ENCODE results near the gene DCTN2. TPM values are rescaled to one million over a fixed set of nuclear protein-coding genes. Genes with fewer than 3 reads are reported as not detected.
"Not testable (repeated sequence)": the region's sequence is repeated elsewhere in the genome, so short reads cannot be mapped to it uniquely, and the experiment has no call there.

The DCTN2 gene
- total RNA-seq, 1 experiment from 2014 or later, result 121 TPM

DNA sequence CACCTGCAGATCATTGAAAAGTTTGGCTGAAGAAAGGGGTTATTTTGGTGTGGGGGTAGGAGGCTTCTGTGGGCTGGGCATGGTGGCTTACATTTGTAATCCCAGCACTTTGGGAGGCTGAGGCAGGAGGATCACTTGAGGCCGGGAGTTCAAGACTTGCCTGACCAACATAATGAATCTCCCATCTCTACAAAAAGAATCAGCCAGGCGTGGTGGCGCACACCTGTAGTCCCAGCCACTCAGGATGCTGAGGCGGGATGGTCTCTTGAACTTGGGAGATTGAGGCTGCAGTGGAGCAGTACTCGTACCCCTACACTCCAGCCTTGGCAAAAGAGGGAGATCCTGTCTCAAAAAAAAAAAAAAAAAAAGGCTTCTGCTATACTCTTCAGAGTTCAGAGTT is 33.7 kb downstream of the DCTN2 start:
- CTCF ChIA-PET, result no interaction called here
- Mint-ChIP-seq H3K27ac (ENCODE audit: unreplicated experiment) (peak overlapping the region; percentile 46), H3K27me3 (ENCODE audit: unreplicated experiment) (no peaks in the 10 kb centered on the region), H3K4me1 (ENCODE audit: low read depth, unreplicated experiment) (peaks cover 6% of the 10 kb centered on the region), H3K4me3 (ENCODE audit: low read depth, unreplicated experiment) (no peak overlapping the region), H3K36me3 (ENCODE audit: insufficient read depth, unreplicated experiment) (peaks cover 89% of the 10 kb centered on the region), H3K9me3 (ENCODE audit: low read depth, unreplicated experiment) (no peaks in the 10 kb centered on the region)
- BruUV-seq (replicated peaks), result no TSS peak
- intact Hi-C loops (cut with micrococcal nuclease; ENCODE audit: unreplicated experiment), result no loop called here
- DNase-seq, result no peak
- TF ChIP-seq CTCF (IDR thresholded peaks at IDR 0.05; ENCODE audit: unreplicated experiment), result no peak

DNA sequence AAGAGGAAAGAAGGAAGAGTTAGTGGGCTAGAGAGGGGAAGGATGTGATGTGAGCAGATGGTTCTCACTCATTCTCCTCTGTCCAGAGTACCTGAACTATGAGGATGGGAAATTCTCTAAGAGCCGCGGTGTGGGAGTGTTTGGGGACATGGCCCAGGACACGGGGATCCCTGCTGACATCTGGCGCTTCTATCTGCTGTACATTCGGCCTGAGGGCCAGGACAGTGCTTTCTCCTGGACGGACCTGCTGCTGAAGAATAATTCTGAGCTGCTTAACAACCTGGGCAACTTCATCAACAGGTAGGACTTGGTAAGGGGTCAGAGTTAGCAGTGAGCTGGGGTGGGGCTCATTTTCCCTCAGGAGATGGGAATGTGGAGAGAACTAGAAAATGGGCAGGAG is 34.3 kb downstream of the DCTN2 start:
- Mint-ChIP-seq H3K27me3 (ENCODE audit: unreplicated experiment) (no peaks in the 10 kb centered on the region), H3K4me3 (ENCODE audit: low read depth, unreplicated experiment) (peak overlapping the region; percentile 2), H3K4me1 (ENCODE audit: low read depth, unreplicated experiment) (peaks cover under 1% of the 10 kb centered on the region), H3K36me3 (ENCODE audit: insufficient read depth, unreplicated experiment) (peaks cover 89% of the 10 kb centered on the region), H3K9me3 (ENCODE audit: low read depth, unreplicated experiment) (no peaks in the 10 kb centered on the region), H3K27ac (ENCODE audit: unreplicated experiment) (peak overlapping the region; percentile 46)
- no peak for TF ChIP-seq CTCF (IDR thresholded peaks at IDR 0.05; ENCODE audit: unreplicated experiment)
- intact Hi-C loops (cut with micrococcal nuclease; ENCODE audit: unreplicated experiment), result no loop called here
- no peak for DNase-seq
- BruUV-seq (replicated peaks), result no TSS peak
- CTCF ChIA-PET, result no interaction called here

DNA sequence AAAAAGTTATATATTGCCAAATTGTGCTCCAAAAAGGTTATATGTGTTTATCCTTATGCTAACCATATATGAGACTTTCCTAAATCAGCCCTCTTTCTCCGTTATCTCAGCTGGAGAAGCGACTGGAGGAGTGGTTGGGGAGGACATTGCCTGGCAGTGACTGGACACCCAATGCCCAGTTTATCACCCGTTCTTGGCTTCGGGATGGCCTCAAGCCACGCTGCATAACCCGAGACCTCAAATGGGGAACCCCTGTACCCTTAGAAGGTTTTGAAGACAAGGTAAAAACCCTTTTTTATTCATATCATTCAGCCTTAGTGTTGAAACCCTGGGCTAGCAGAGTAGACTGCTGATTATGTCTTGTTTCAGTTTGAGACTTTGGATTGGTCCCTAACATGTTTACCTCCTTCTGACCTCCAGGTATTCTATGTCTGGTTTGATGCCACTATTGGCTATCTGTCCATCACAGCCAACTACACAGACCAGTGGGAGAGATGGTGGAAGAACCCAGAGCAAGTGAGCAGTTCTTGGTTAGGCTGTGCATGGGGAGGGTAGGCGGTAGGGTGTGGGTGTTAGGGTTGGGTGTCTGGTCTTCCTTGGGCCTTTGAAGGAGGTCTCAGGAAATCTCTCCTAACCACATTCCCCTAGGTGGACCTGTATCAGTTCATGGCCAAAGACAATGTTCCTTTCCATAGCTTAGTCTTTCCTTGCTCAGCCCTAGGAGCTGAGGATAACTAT is 35.2 kb downstream of the DCTN2 start:
- TF ChIP-seq CTCF (IDR thresholded peaks at IDR 0.05; ENCODE audit: unreplicated experiment), result no peak
- no peak for DNase-seq
- H3K27ac Mint-ChIP-seq (ENCODE audit: unreplicated experiment), result peak overlapping the region; percentile 46
- no peak overlapping the region for H3K4me3 Mint-ChIP-seq (ENCODE audit: low read depth, unreplicated experiment)
- BruUV-seq (replicated peaks), result no TSS peak
- no peaks in the 10 kb centered on the region for H3K4me1 Mint-ChIP-seq (ENCODE audit: low read depth, unreplicated experiment)
- H3K9me3 Mint-ChIP-seq (ENCODE audit: low read depth, unreplicated experiment), result no peaks in the 10 kb centered on the region
- intact Hi-C loops (cut with micrococcal nuclease; ENCODE audit: unreplicated experiment), result no loop called here
- CTCF ChIA-PET, result no interaction called here
- H3K36me3 Mint-ChIP-seq (ENCODE audit: insufficient read depth, unreplicated experiment), result peaks cover 81% of the 10 kb centered on the region
- no peaks in the 10 kb centered on the region for H3K27me3 Mint-ChIP-seq (ENCODE audit: unreplicated experiment)

- H3K36me3 Mint-ChIP-seq (ENCODE audit: insufficient read depth, unreplicated experiment), result peaks cover 81% of the 10 kb centered on the region
- CTCF ChIA-PET, result no interaction called here
- no TSS peak for BruUV-seq (replicated peaks)
Measured at GRCh38 chr12:57511161-57511560, 35.8 kb downstream of the DCTN2 start.

GRCh38 chr12:57507796-57508195 is 39.2 kb downstream of the DCTN2 start:
- H3K4me3 Mint-ChIP-seq (ENCODE audit: low read depth, unreplicated experiment); DNase-seq; H3K27me3 Mint-ChIP-seq (ENCODE audit: unreplicated experiment); CTCF ChIA-PET; H3K27ac Mint-ChIP-seq (ENCODE audit: unreplicated experiment); H3K9me3 Mint-ChIP-seq (ENCODE audit: low read depth, unreplicated experiment); H3K4me1 Mint-ChIP-seq (ENCODE audit: low read depth, unreplicated experiment); BruUV-seq (replicated peaks); intact Hi-C loops (cut with micrococcal nuclease; ENCODE audit: unreplicated experiment): not testable (repeated sequence)
- H3K36me3 Mint-ChIP-seq (ENCODE audit: insufficient read depth, unreplicated experiment), result peaks cover 82% of the 10 kb centered on the region

More at GRCh38 chr12:57511161-57511560, 35.8 kb downstream of the DCTN2 start:
- Mint-ChIP-seq H3K4me1 (ENCODE audit: low read depth, unreplicated experiment) (no peaks in the 10 kb centered on the region), H3K4me3 (ENCODE audit: low read depth, unreplicated experiment) (no peak overlapping the region), H3K9me3 (ENCODE audit: low read depth, unreplicated experiment) (no peaks in the 10 kb centered on the region), H3K27ac (ENCODE audit: unreplicated experiment) (no peak overlapping the region), H3K27me3 (ENCODE audit: unreplicated experiment) (no peaks in the 10 kb centered on the region)
- DNase-seq, result no peak
- intact Hi-C loops (cut with micrococcal nuclease; ENCODE audit: unreplicated experiment), result no loop called here
- no peak for TF ChIP-seq CTCF (IDR thresholded peaks at IDR 0.05; ENCODE audit: unreplicated experiment)

DNA sequence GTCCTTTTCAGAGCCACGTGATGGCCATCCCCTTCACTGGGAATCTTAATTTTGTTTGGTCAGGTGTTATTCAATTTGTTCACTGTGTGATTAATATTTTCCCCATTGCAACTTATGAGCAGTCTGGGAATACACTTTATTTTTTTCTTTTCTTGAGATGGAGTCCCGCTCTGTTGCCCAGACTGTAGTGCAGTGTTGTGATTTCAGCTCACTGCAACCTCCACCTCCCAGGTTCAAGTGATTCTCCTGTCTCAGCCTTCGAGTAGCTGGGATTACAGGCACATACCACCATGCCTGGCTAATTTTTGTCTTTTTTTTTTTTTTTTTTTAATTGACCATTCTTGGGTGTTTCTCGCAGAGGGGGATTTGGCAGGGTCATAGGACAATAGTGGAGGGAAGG is 40.5 kb downstream of the DCTN2 start:
- CTCF ChIA-PET; H3K27me3 Mint-ChIP-seq (ENCODE audit: unreplicated experiment); BruUV-seq (replicated peaks); intact Hi-C loops (cut with micrococcal nuclease; ENCODE audit: unreplicated experiment); H3K4me1 Mint-ChIP-seq (ENCODE audit: low read depth, unreplicated experiment); DNase-seq; H3K4me3 Mint-ChIP-seq (ENCODE audit: low read depth, unreplicated experiment); H3K9me3 Mint-ChIP-seq (ENCODE audit: low read depth, unreplicated experiment); H3K27ac Mint-ChIP-seq (ENCODE audit: unreplicated experiment): not testable (repeated sequence)
- peaks cover 82% of the 10 kb centered on the region for H3K36me3 Mint-ChIP-seq (ENCODE audit: insufficient read depth, unreplicated experiment)

DNA sequence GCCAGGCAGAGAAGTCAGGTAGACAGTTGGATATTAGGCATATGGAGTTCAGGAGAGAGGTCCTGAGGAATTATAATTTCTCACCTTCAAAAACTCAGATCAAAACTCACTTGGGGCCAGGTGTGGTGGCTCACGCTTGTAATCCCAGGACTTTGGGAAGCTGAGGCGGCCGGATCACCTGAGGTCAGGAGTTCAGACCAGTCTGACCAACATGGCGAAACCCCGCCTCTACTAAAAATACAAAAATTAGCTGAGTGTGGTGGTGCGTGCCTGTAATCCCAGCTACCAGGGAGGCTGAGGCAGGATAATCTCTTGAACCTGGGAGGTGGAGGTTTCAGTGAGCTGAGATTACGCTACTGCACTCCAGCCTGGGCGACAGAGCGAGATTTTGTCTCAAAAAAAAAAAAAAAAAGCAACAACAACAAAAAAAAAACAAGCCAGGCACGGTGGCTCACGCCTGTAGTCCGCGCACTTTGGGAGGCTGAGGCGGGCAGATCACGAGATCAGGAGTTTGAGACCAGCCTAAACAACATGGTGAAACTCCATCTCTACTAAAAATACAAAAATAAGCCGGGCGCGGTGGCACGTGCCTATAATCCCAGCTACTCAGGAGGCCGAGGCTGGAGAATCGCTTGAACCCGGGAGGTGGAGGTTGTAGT is 44.6 kb downstream of the DCTN2 start:
- intact Hi-C loops (cut with micrococcal nuclease; ENCODE audit: unreplicated experiment); H3K27me3 Mint-ChIP-seq (ENCODE audit: unreplicated experiment); H3K9me3 Mint-ChIP-seq (ENCODE audit: low read depth, unreplicated experiment); H3K4me1 Mint-ChIP-seq (ENCODE audit: low read depth, unreplicated experiment); BruUV-seq (replicated peaks); H3K4me3 Mint-ChIP-seq (ENCODE audit: low read depth, unreplicated experiment); DNase-seq: not testable (repeated sequence)
- Mint-ChIP-seq H3K36me3 (ENCODE audit: insufficient read depth, unreplicated experiment) (peaks cover 94% of the 10 kb centered on the region), H3K27ac (ENCODE audit: unreplicated experiment) (peak overlapping the region; percentile 20)
- CTCF ChIA-PET, result interaction anchor here (0.6 to 0.7 kb wide), 2 partner anchors 12 to 352 kb away, joined by 3 read pairs; no protein-coding TSS in a partner anchor

Measured in Calu3 (cell line).